Keratinocyte (primary cell): ENCODE measurements around the gene TRPV2. TPM values are rescaled to one million over a fixed set of nuclear protein-coding genes. Genes with fewer than 3 reads are reported as not detected.

Experiments used
- DNase-seq: peaks from one replicate; pipeline ENCODE4 v3.0.0-alpha.2; 2011; ENCODE audit warnings: low read depth, missing footprints, low spot score
- FAIRE-seq: peaks from 2 replicates; lab custom pipeline; 2011; peaks lifted over from hg19 to GRCh38; lab: Jason Lieb, UNC
- H2AFZ ChIP-seq: 2 replicates; pipeline ENCODE4 v1.6.0; 2012; ENCODE audit warnings: low read length, control low read depth, inconsistent platforms; ENCODE audit not compliant: control insufficient read depth
- H3K27ac ChIP-seq: 2 replicates; pipeline ENCODE4 v1.5.1; 2011; ENCODE audit warnings: low read length; ENCODE audit not compliant: control insufficient read depth, insufficient read depth
- H3K27me3 ChIP-seq: 3 replicates; pipeline ENCODE4 v1.6.0; 2011; ENCODE audit warnings: low read length; ENCODE audit not compliant: control insufficient read depth, insufficient read depth; ENCODE audit errors: extremely low read depth
- H3K36me3 ChIP-seq, 2 experiments: 2 replicates in 1 of 2; 3 replicates in 1 of 2; pipeline ENCODE4 v1.5.1; 2011; ENCODE audit warnings: low read length in 2 of 2, mild to moderate bottlenecking in 1 of 2; ENCODE audit not compliant: control insufficient read depth in 2 of 2, insufficient read depth in 2 of 2; ENCODE audit errors: extremely low read depth in 1 of 2
- H3K4me1 ChIP-seq: 3 replicates; pipeline ENCODE4 v1.5.1; 2011; ENCODE audit warnings: low read length; ENCODE audit not compliant: control insufficient read depth, insufficient read depth; ENCODE audit errors: extremely low read depth
- H3K4me2 ChIP-seq: 3 replicates; pipeline ENCODE4 v1.6.0; 2011; ENCODE audit warnings: low read depth, low read length; ENCODE audit not compliant: control insufficient read depth, insufficient read depth; ENCODE audit errors: extremely low read depth
- H3K4me3 ChIP-seq, 3 experiments: fragments of 200-600 bp in 1 of 3; sonication (generic) in 1 of 3; 2 replicates in 2 of 3; 3 replicates in 1 of 3; pipeline ENCODE4 v1.5.1; 2011 to 2016; ENCODE audit warnings: low read length in 3 of 3, mild to moderate bottlenecking in 3 of 3, control low read depth in 2 of 3, inconsistent platforms in 1 of 3, low read depth in 1 of 3, mixed read lengths in 1 of 3, mixed run types in 1 of 3, moderate library complexity in 1 of 3; ENCODE audit not compliant: control insufficient read depth in 2 of 3, insufficient read depth in 2 of 3; ENCODE audit errors: extremely low read depth in 1 of 3
- H3K79me2 ChIP-seq: 2 replicates; pipeline ENCODE4 v1.6.0; 2012; ENCODE audit warnings: low read length; ENCODE audit not compliant: control insufficient read depth, insufficient read depth
- H3K9ac ChIP-seq: 3 replicates; pipeline ENCODE4 v1.6.0; 2011; ENCODE audit warnings: low read length; ENCODE audit not compliant: control insufficient read depth, insufficient read depth; ENCODE audit errors: extremely low read depth
- H3K9me1 ChIP-seq: 3 replicates; pipeline ENCODE4 v1.6.0; 2011; ENCODE audit warnings: low read length; ENCODE audit not compliant: control insufficient read depth, insufficient read depth; ENCODE audit errors: extremely low read depth
- H3K9me3 ChIP-seq: 2 replicates; pipeline ENCODE4 v1.5.1; 2012; ENCODE audit warnings: low read depth, low read length; ENCODE audit not compliant: control insufficient read depth
- H4K20me1 ChIP-seq: 3 replicates; pipeline ENCODE4 v1.6.0; 2011; ENCODE audit warnings: low read length; ENCODE audit not compliant: control insufficient read depth, insufficient read depth; ENCODE audit errors: extremely low read depth
- CTCF ChIP-seq, 3 experiments: IDR thresholded peaks in 1 of 3; conservative IDR thresholded peaks in 1 of 3; optimal IDR thresholded peaks in 1 of 3; 2 replicates in 2 of 3; 3 replicates in 1 of 3; pipeline versions ENCODE3 to v1.5.1; 2011; ENCODE audit warnings: low read length in 3 of 3, mild to moderate bottlenecking in 3 of 3, moderate library complexity in 2 of 3, control low read depth in 1 of 3, inconsistent platforms in 1 of 3; ENCODE audit not compliant: insufficient read depth in 2 of 3; ENCODE audit errors: extremely low read depth in 1 of 3
- EZH2 ChIP-seq: IDR thresholded peaks from one replicate; pipeline ENCODE4 v1.6.1; 2012; ENCODE audit warnings: inconsistent platforms, mild to moderate bottlenecking, low read length, moderate library complexity
- dilution Hi-C: fragments of 300-500 bp; cut with MboI; formaldehyde crosslinking; loops from one replicate; pipeline ENCODE4 v1.7.0; 2020; ENCODE audit warnings: low sequenced_read_pairs; ENCODE audit not compliant: extremely low pct_ligation_motif_present
- polyA plus RNA-seq, 5 experiments: library from polyadenylated mRNA; depleted of rRNA in 3 of 5; stranded (reverse) in 3 of 5; stranded (forward) in 1 of 5; unstranded in 1 of 5; fragments of >200 nt; gene quantifications; 1 replicate in 1 of 5; 2 replicates in 3 of 5; 3 replicates in 1 of 5; pipeline versions ENCODE4 v1.2.1 to v1.2.3, GENCODE V29; 2011 to 2012; ENCODE audit warnings: missing spikeins in 2 of 5, low read depth in 1 of 5, low replicate concordance in 1 of 5

TRPV2 gene
- polyA plus RNA-seq, 1 donor (not counting 4 experiments of a cell fraction or from before 2014, with no cell fraction given), result 0.09 TPM

DNA sequence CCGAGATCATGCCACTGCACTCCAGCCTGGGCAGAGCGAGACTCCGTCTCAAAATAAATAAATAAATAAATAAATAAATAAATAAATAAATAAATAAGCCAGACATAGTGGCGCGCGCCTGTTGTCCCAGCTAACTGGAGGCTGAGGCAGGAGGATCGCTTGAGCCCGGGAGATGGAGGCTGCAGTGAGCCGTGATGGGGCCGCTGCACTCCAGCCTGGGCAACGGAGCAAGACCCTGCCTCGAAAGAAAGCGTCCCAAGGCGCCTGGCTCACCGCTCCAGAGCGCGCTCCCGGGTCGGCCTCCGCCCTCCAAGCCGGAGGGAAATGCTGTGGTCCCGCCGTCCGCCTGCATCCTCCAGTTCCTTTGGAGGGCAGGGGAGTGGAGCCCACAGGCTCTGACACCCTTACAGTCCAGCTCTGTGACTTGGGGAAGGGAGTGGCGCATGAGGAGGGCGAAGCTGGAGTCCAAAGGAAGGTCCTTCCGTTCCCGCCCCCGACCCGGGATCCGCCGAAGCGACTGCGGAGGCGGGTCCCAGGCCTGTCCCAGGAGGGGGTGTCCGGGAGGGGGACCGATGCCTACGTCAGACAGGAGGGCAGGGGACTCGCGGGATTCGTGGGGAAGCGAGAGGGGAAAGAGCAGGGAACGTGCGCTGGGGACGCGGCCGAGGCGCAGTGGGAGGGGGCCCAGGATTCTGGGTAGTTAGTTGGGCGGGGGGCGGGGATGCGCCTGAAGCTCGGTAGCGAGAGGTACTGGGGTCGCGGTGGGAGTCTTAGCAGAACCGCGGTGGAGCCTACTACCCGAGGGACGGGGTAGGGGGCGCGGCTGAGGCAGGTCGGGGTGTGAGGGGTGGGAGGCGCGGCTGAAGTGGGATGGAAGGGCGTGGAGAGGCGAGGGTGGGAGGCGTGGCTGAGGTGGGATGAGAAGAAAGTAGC lies 8.4 kb upstream of the TRPV2 start:
- peak overlapping the region; percentile 21 to 60 (median 33) for H3K4me3 ChIP-seq
- FAIRE-seq, result no peak
- dilution Hi-C loops, result no loop called here
- H3K9me1 ChIP-seq, result no peaks in the 10 kb centered on the region
- no peaks in the 10 kb centered on the region for H3K36me3 ChIP-seq
- H3K9ac ChIP-seq, result peak overlapping the region; percentile 22
- H3K4me2 ChIP-seq, result peak overlapping the region; percentile 86
- no peaks in the 10 kb centered on the region for H3K79me2 ChIP-seq
- H3K27ac ChIP-seq, result no peak overlapping the region
- peak overlapping the region; percentile 85 for H2AFZ ChIP-seq
- no peaks in the 10 kb centered on the region for H4K20me1 ChIP-seq
- TF ChIP-seq EZH2 (peak; percentile 58), CTCF (optimal IDR thresholded peaks at IDR 0.05 in 1 of 3, IDR thresholded peaks at IDR 0.05 in 1 of 3, conservative IDR thresholded peaks at IDR 0.05 in 1 of 3; ENCODE audit: extremely low read depth in 1 of 3, insufficient read depth in 2 of 3, low read length in 3 of 3) (peak in 1 of 3 experiments; percentile 10)
- H3K9me3 ChIP-seq, result no peaks in the 10 kb centered on the region
- peaks cover 10% of the 10 kb centered on the region for H3K4me1 ChIP-seq
- no peak for DNase-seq
- H3K27me3 ChIP-seq, result peaks cover 7% of the 10 kb centered on the region

- Histone ChIP-seq H3K9me1 (no peaks in the 10 kb centered on the region), H3K4me1 (peaks cover 10% of the 10 kb centered on the region), H3K9ac (no peak overlapping the region), H3K36me3 (no peaks in the 10 kb centered on the region), H3K79me2 (no peaks in the 10 kb centered on the region), H4K20me1 (no peaks in the 10 kb centered on the region), H3K4me3 (no peak overlapping the region), H3K27me3 (peaks cover 7% of the 10 kb centered on the region), H2AFZ (no peak overlapping the region), H3K4me2 (peak overlapping the region; percentile 51), H3K27ac (no peak overlapping the region), H3K9me3 (no peaks in the 10 kb centered on the region)
- FAIRE-seq (no peak), DNase-seq (no peak)
- dilution Hi-C loops, result no loop called here
- TF ChIP-seq CTCF (optimal IDR thresholded peaks at IDR 0.05 in 1 of 3, IDR thresholded peaks at IDR 0.05 in 1 of 3, conservative IDR thresholded peaks at IDR 0.05 in 1 of 3; ENCODE audit: extremely low read depth in 1 of 3, insufficient read depth in 2 of 3, low read length in 3 of 3) (no peak), EZH2 (no peak)
These were observed 7.3 kb upstream of the TRPV2 start for GRCh38 chr17:16407911-16408588.
